Measurements from ENCODE around the gene STK25. TPM values are rescaled to one million over a fixed set of nuclear protein-coding genes. Genes with fewer than 3 reads are reported as not detected.

STK25 gene
- total and polyA plus RNA-seq, 2 of the 8 experiments (the other 6 are each of a cell fraction or from before 2014, with no cell fraction given) = 159 to 546 TPM

DNA sequence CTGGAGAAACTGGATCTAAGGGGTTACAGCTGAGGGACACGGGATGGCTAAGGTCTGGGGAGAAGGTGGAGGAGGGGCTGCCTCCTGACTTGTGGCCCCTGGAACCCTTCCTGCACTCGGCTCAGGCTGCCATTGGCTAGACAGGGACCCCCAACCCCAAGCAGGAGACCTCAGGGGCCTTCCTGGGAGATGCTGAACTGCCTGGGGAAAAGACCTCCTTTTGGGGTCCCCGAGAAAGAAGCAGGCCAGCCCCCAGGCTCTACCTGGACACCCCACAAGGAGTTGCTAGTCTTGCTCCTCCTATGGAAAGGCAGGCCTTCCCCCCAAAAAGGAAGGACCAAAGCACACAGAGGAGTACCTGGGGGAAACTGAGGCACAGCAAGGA lies 40.1 kb upstream of the STK25 start:
- no peaks in the 10 kb centered on the region for H3K79me1 ChIP-seq (ENCODE audit: low read depth, low read length)
- no peak overlapping the region for H3K27ac ChIP-seq (ENCODE audit: low read depth, low read length)
- no peak overlapping the region for H3K4me3 ChIP-seq (ENCODE audit: extremely low read depth in 1 of 4, insufficient read depth in 2 of 4, low read depth in 3 of 4, low read length in 4 of 4)
- peaks cover 0 to 2% (median under 1%) of the 10 kb centered on the region in 4 experiments; a peak in 4 of 7 replicates for H3K27me3 ChIP-seq (replicated peaks in 1 of 4; ENCODE audit: control insufficient read depth in 3 of 4, extremely low read depth in 1 of 4, insufficient read depth in 3 of 4, low read length in 3 of 4)
- H3K4ac ChIP-seq (replicated peaks; ENCODE audit: insufficient read length, low read depth, low read length) = no peak overlapping the region
- H3K4me2 ChIP-seq (ENCODE audit: insufficient read depth in 1 of 2, low read depth in 2 of 2, low read length in 2 of 2) = no peak overlapping the region
- H2BK120ac ChIP-seq (replicated peaks; ENCODE audit: low read depth, low read length) = no peak overlapping the region
- H3K23ac ChIP-seq (ENCODE audit: insufficient read length) = no peak overlapping the region
- peaks cover 10% of the 10 kb centered on the region; the same call in 1 of the 2 replicates for H3K23me2 ChIP-seq (ENCODE audit: low read depth, low read length)
- H2AK5ac ChIP-seq (ENCODE audit: low read depth, low read length) = no peak overlapping the region
- peak overlapping the region; percentile 35; the same call in 1 of the 2 replicates for H4K8ac ChIP-seq (ENCODE audit: extremely low read depth, insufficient read depth, low read length)
- H2BK20ac ChIP-seq (ENCODE audit: low read length) = no peak overlapping the region
- DNase-seq (ENCODE audit: low read depth in 1 of 2, low spot score in 2 of 2) (no peak), FAIRE-seq (no peak)
- peaks cover 0 to 5% of the 10 kb centered on the region in 2 experiments for H4K20me1 ChIP-seq (replicated peaks in 1 of 2; ENCODE audit: control insufficient read depth in 1 of 2, insufficient read depth in 2 of 2, low read length in 2 of 2)
- H3K9ac ChIP-seq (replicated peaks in 1 of 4; ENCODE audit: extremely low read depth in 1 of 4, low read depth in 3 of 4, low read length in 3 of 4) = no peak overlapping the region
- H2BK5ac ChIP-seq (ENCODE audit: low read depth, low read length) = no peak overlapping the region
- CTCF ChIA-PET (ENCODE audit: partially characterized antibody) = interaction anchor here (0.8 to 1.0 kb wide), 2 partner anchors 19 to 40 kb away, joined by 3 read pairs; partner anchors contain the start of gene STK25
- H3K79me2 ChIP-seq (ENCODE audit: control insufficient read depth in 1 of 2, insufficient read depth in 2 of 2, low read length in 2 of 2) = no peaks in the 10 kb centered on the region
- H3K9me3 ChIP-seq (ENCODE audit: insufficient read depth in 2 of 2, low read depth in 1 of 2, low read length in 1 of 2) = no peaks in the 10 kb centered on the region
- H2BK15ac ChIP-seq (ENCODE audit: low read length) = no peak overlapping the region
- no peak for TF ChIP-seq CHD1 (IDR thresholded peaks at IDR 0.05; ENCODE audit: low read depth, low read length)
- TF ChIP-seq EZH2 (IDR thresholded peaks at IDR 0.05; ENCODE audit: low read depth, low read length, severe bottlenecking) = no peak
- TF ChIP-seq SP4 (IDR thresholded peaks at IDR 0.05; ENCODE audit: low read length) = no peak
- no peak for TF ChIP-seq TCF12 (IDR thresholded peaks at IDR 0.05; ENCODE audit: low read depth, low read length)
- no peak for TF ChIP-seq BRCA1 (IDR thresholded peaks at IDR 0.05; ENCODE audit: low read depth, low read length)
- TF ChIP-seq POU5F1 (IDR thresholded peaks at IDR 0.05; ENCODE audit: low read depth, low read length) = no peak
- no peak for TF ChIP-seq NANOG (IDR thresholded peaks at IDR 0.05; ENCODE audit: insufficient read depth, low read depth, low read length, poor library complexity, severe bottlenecking)
- TF ChIP-seq KDM1A (IDR thresholded peaks at IDR 0.05; ENCODE audit: borderline replicate concordance, low read length) = no peak
- no peak for TF ChIP-seq BACH1 (IDR thresholded peaks at IDR 0.05; ENCODE audit: low read length)
- no peak for TF ChIP-seq BCL11A (IDR thresholded peaks at IDR 0.05; ENCODE audit: low read depth in 2 of 2, low read length in 2 of 2)
- TF ChIP-seq SAP30 (IDR thresholded peaks at IDR 0.05; ENCODE audit: insufficient read depth, insufficient replicate concordance, low read length) = no peak
- no peak for TF ChIP-seq GTF2F1 (IDR thresholded peaks at IDR 0.05; ENCODE audit: borderline replicate concordance, low read depth, low read length)
- H3K18ac ChIP-seq (ENCODE audit: extremely low read depth, low read length) = no peak overlapping the region
- peaks cover 0 to 4% (median 1%) of the 10 kb centered on the region in 4 experiments; a peak in 4 of 7 replicates for H3K4me1 ChIP-seq (replicated peaks in 1 of 4; ENCODE audit: control insufficient read depth in 3 of 4, insufficient read depth in 4 of 4, low read length in 3 of 4)
- H3K56ac ChIP-seq (replicated peaks; ENCODE audit: insufficient read length, low read depth, low read length) = no peak overlapping the region
- POLR2A ChIA-PET (ENCODE audit: partially characterized antibody) = interaction anchor here (1.4 kb wide), 1 partner anchor 28 kb away, joined by 3 read pairs; no protein-coding TSS in a partner anchor
- no peak overlapping the region for H4K5ac ChIP-seq (ENCODE audit: insufficient read length, low read depth, low read length)
- H4K91ac ChIP-seq (replicated peaks; ENCODE audit: insufficient read length, low read length) = no peak overlapping the region
- H2AFZ ChIP-seq (ENCODE audit: low read length) = no peak overlapping the region
- no peak overlapping the region for H2BK12ac ChIP-seq (ENCODE audit: low read depth, low read length)
- WGBS, 2 experiments (ENCODE audit: extremely low coverage in 1 of 2, insufficient coverage in 1 of 2, insufficient read length in 1 of 2, insufficient replicate concordance in 2 of 2, low coverage in 1 of 2, low lambda C conversion rate in 2 of 2, missing lambda C conversion rate in 1 of 2) = 79% methylated on average over 3 of the region's 3 CpGs; no CpG with 5 or more reads in 1 of the 2 experiments
- H3K36me3 ChIP-seq (ENCODE audit: control insufficient read depth in 2 of 4, insufficient read depth in 4 of 4, low read length in 3 of 4) = no peaks in the 10 kb centered on the region
- no peak overlapping the region for H3K14ac ChIP-seq (ENCODE audit: insufficient read length)
